K562 (cell line): Measurements from ENCODE around the gene RNF175. TPM values are rescaled to one million over a fixed set of nuclear protein-coding genes. Genes with fewer than 3 reads are reported as not detected.

Experiments
- ATAC-seq: fragments of 200-7000 bp; cut with Tn5 transposase; 3 replicates; pipeline ENCODE4 v1.9.1; 2020; ENCODE audit warnings: moderate library complexity
- BruUV-seq: library from RNA; stranded (reverse); fragments of 400-500 nt; replicated peaks from 2 replicates; lab custom pipeline; 2021; lab: Mats Ljungman, UMichigan
- CTCF ChIA-PET: fragments of 300-600 bp; formaldehyde crosslinking; extraction: SDS; loops from one replicate; lab custom pipeline; 2021; ENCODE audit warnings: low intra/inter-chr PET ratio; lab: Yijun Ruan, JAX
- POLR2A ChIA-PET: fragments of 300-600, 350-650 bp; sonication (Branson Sonifier 250); formaldehyde crosslinking; extraction: SDS; loops from one replicate; lab custom pipeline; 2021; ENCODE audit warnings: antibody characterized with exemption, inconsistent platforms; lab: Yijun Ruan, JAX
- DNase-seq, 4 experiments: peaks; one replicate each; pipeline versions ENCODE4 v3.0.0 to v3.0.0-alpha.2; 2011 to 2018; ENCODE audit warnings: low spot score in 3 of 4, mixed read lengths in 3 of 4; ENCODE audit errors: extremely low read depth in 1 of 4
- FAIRE-seq: peaks from 2 replicates; lab custom pipeline; 2011; peaks lifted over from hg19 to GRCh38; lab: Jason Lieb, UNC
- H2AFZ ChIP-seq: 2 replicates; pipeline ENCODE4 v1.6.0; 2011; ENCODE audit warnings: low read depth, low read length, control low read depth, inconsistent platforms
- H3K27ac ChIP-seq: fragments of 200-600 bp; 3 replicates; pipeline ENCODE4 v1.8.0; 2011; ENCODE audit warnings: low read depth, mild to moderate bottlenecking, control low read depth, inconsistent platforms, low read length, moderate library complexity, mixed read lengths; ENCODE audit errors: extremely low read depth
- H3K27me3 ChIP-seq, 2 experiments: fragments of 300-600 bp in 1 of 2; 2 replicates in 1 of 2; 3 replicates in 1 of 2; pipeline versions ENCODE4 v1.6.0 to v1.8.0; 2011; ENCODE audit warnings: inconsistent platforms in 2 of 2, low read length in 2 of 2, mild to moderate bottlenecking in 1 of 2, mixed read lengths in 1 of 2, moderate library complexity in 1 of 2; ENCODE audit not compliant: control insufficient read depth in 2 of 2, insufficient read depth in 2 of 2
- H3K36me3 ChIP-seq: fragments of 300-600 bp; 3 replicates; pipeline ENCODE4 v1.8.0; 2011; ENCODE audit warnings: mild to moderate bottlenecking, low read length, inconsistent platforms; ENCODE audit not compliant: control insufficient read depth, insufficient read depth
- H3K4me1 ChIP-seq, 2 experiments: fragments of 200-600 bp in 1 of 2; replicated peaks in 1 of 2; 2 replicates in 1 of 2; 3 replicates in 1 of 2; pipeline versions ENCODE4 v1.5.1 to v1.8.0; 2011; ENCODE audit warnings: inconsistent platforms in 2 of 2, low read length in 2 of 2, mild to moderate bottlenecking in 1 of 2, mixed read lengths in 1 of 2, moderate library complexity in 1 of 2; ENCODE audit not compliant: control insufficient read depth in 2 of 2, insufficient read depth in 2 of 2
- H3K4me2 ChIP-seq: 2 replicates; pipeline ENCODE4 v1.6.1; 2011; ENCODE audit warnings: low read length, control low read depth, inconsistent platforms, mixed read lengths; ENCODE audit not compliant: insufficient read depth
- H3K4me3 ChIP-seq: fragments of 200-600 bp; sonication (generic), shearing (Covaris generic); 2 replicates; pipeline ENCODE4 v1.5.1; 2016; ENCODE audit warnings: control low read depth, inconsistent platforms
- H3K79me2 ChIP-seq: fragments of 200-600 bp; 3 replicates; pipeline ENCODE4 v1.8.0; 2011; ENCODE audit warnings: low read length, inconsistent platforms; ENCODE audit not compliant: control insufficient read depth, insufficient read depth
- H3K9ac ChIP-seq, 2 experiments: 2 replicates each; pipeline versions ENCODE4 v1.6.0 to v1.6.1; 2011; ENCODE audit warnings: low read depth in 2 of 2, low read length in 2 of 2, control low read depth in 1 of 2, inconsistent platforms in 1 of 2, mild to moderate bottlenecking in 1 of 2, mixed read lengths in 1 of 2; ENCODE audit not compliant: insufficient read depth in 1 of 2
- H3K9me1 ChIP-seq: one replicate; pipeline ENCODE4 v1.6.0; 2011; ENCODE audit warnings: inconsistent platforms, mild to moderate bottlenecking, low read length, moderate library complexity; ENCODE audit not compliant: control insufficient read depth, insufficient read depth
- H3K9me3 ChIP-seq: replicated peaks from 2 replicates; pipeline ENCODE4 v1.5.1; 2011; ENCODE audit warnings: low read depth, low read length, inconsistent platforms; ENCODE audit not compliant: control insufficient read depth, insufficient read depth
- H4K20me1 ChIP-seq: replicated peaks from 2 replicates; pipeline ENCODE4 v1.6.1; 2011; ENCODE audit warnings: low read length, inconsistent platforms, mixed read lengths; ENCODE audit not compliant: control insufficient read depth, insufficient read depth
- ARID1B ChIP-seq: fragments of 450-650 bp; IDR thresholded peaks from 2 replicates; pipeline ENCODE4 v1.6.1; 2016; ENCODE audit warnings: antibody characterized with exemption, mild to moderate bottlenecking, inconsistent platforms
- ARID4B ChIP-seq: sonication (generic); formaldehyde crosslinking; IDR thresholded peaks from 2 replicates; pipeline ENCODE4 v1.8.0; 2022; ENCODE audit warnings: mild to moderate bottlenecking, missing genetic modification reagents
- BRCA1 ChIP-seq, 2 experiments: fragments of 450-650 bp in 1 of 2; sonication (generic) in 1 of 2; formaldehyde crosslinking in 1 of 2; IDR thresholded peaks; 2 replicates each; pipeline versions ENCODE4 v1.5.0 to v1.6.1; 2017 to 2020; ENCODE audit warnings: mild to moderate bottlenecking in 1 of 2, missing genetic modification reagents in 1 of 2
- CBFA2T3 ChIP-seq: fragments of 450-650 bp; IDR thresholded peaks from 2 replicates; pipeline ENCODE4 v1.6.1; 2017
- CCNT2 ChIP-seq: IDR thresholded peaks from 2 replicates; pipeline ENCODE4 v1.6.1; 2011; ENCODE audit warnings: borderline replicate concordance, low read depth, mild to moderate bottlenecking, moderate library complexity, mixed read lengths, low read length; ENCODE audit not compliant: insufficient read length; ENCODE audit errors: extremely low read depth
- EP300 ChIP-seq: IDR thresholded peaks from 2 replicates; pipeline ENCODE4 v1.6.1; 2012; ENCODE audit warnings: low read length, improper control_type of control experiment
- FOXA1 ChIP-seq: fragments of 450-650 bp; IDR thresholded peaks from 2 replicates; pipeline ENCODE4 v1.6.1; 2016; ENCODE audit warnings: mild to moderate bottlenecking, borderline replicate concordance
- FOXM1 ChIP-seq, 2 experiments: fragments of 450-650 bp in 1 of 2; sonication (generic) in 1 of 2; formaldehyde crosslinking in 1 of 2; IDR thresholded peaks; 2 replicates each; pipeline versions ENCODE4 v1.6.1 to v1.9.0; 2017 to 2022; ENCODE audit warnings: low read depth in 2 of 2, mild to moderate bottlenecking in 2 of 2, missing genetic modification reagents in 1 of 2, moderate library complexity in 1 of 2
- HES1 ChIP-seq: fragments of 450-650 bp; IDR thresholded peaks from 2 replicates; pipeline ENCODE4 v1.6.1; 2016; ENCODE audit warnings: low read depth, mild to moderate bottlenecking, moderate library complexity
- KLF16 ChIP-seq: IDR thresholded peaks from 2 replicates; pipeline ENCODE4 v1.6.1; 2016; ENCODE audit warnings: antibody characterized with exemption
- MAFG ChIP-seq: fragments of 450-650 bp; conservative IDR thresholded peaks from 2 replicates; pipeline ENCODE4 v1.6.1; 2016; ENCODE audit warnings: missing genetic modification characterization, missing compliant biosample characterization
- RCOR1 ChIP-seq, 2 experiments: IDR thresholded peaks; 2 replicates each; pipeline ENCODE4 v1.6.1; 2012; ENCODE audit warnings: low read depth in 2 of 2, low read length in 2 of 2, borderline replicate concordance in 1 of 2, improper control_type of control experiment in 1 of 2
- SMAD3 ChIP-seq: fragments of 450-650 bp; formaldehyde crosslinking; conservative IDR thresholded peaks from 2 replicates; pipeline ENCODE4 v1.4.0; 2020; ENCODE audit warnings: mild to moderate bottlenecking
- SOX6 ChIP-seq: fragments of 450-650 bp; IDR thresholded peaks from 2 replicates; pipeline ENCODE4 v1.6.1; 2014; ENCODE audit warnings: mild to moderate bottlenecking
- TGIF2 ChIP-seq: sonication (generic); formaldehyde crosslinking; IDR thresholded peaks from 2 replicates; pipeline ENCODE4 v1.8.1; 2022; ENCODE audit warnings: mild to moderate bottlenecking, missing genetic modification reagents, moderate library complexity
- WGBS: fragments of 100-300 bp; shearing (Covaris generic); methylation state at CpG from one replicate; pipeline ENCODE4 v1.1.6; 2016; ENCODE audit warnings: low coverage, mixed read lengths; ENCODE audit not compliant: insufficient coverage; ENCODE audit errors: missing lambda C conversion rate; 5-methylcytosine and 5-hydroxymethylcytosine counted together
- in situ Hi-C: fragments of 300-500 bp; cut with MboI; formaldehyde crosslinking; loops from 4 replicates; pipeline ENCODE4 v1.15.0; 2018; ENCODE audit warnings: inconsistent platforms, mixed read lengths
- intact Hi-C: fragments of 100-400 bp; cut with micrococcal nuclease; formaldehyde crosslinking; loops from 2 replicates; pipeline ENCODE4 v1.14.2; 2022
- polyA plus RNA-seq, 8 experiments: library from polyadenylated mRNA; depleted of rRNA in 4 of 8; stranded (reverse) in 5 of 8; unstranded in 3 of 8; fragments of >200 nt; fragmentation: Nextera tagmentation in 2 of 8; fragmentation: Illumina TruSeq in 1 of 8; extraction: Ambion mirVana in 2 of 8; extraction: Trizol in 1 of 8; gene quantifications; 2 replicates each; pipeline versions ENCODE4 v1.2.1 to v1.2.3, GENCODE V29; 2011 to 2014; ENCODE audit warnings: inconsistent platforms in 1 of 8, missing spikeins in 1 of 8
- total RNA-seq, 7 experiments: library from RNA; depleted of rRNA in 6 of 7; stranded (reverse); fragments of >200 nt in 6 of 7; fragmentation: Illumina TruSeq in 2 of 7; extraction: Trizol in 2 of 7; gene quantifications; 2 replicates each; pipeline versions ENCODE4 v1.2.1 to v1.2.3, GENCODE V29; 2011 to 2021; ENCODE audit warnings: low replicate concordance in 1 of 7

Gene RNF175
- total and polyA plus RNA-seq, 9 of the 15 experiments (the other 6 are each of a cell fraction or from before 2014, with no cell fraction given): not detected

- ATAC-seq (no peak; the same call in 2 of the 3 replicates), DNase-seq (peak in 2 of 4 experiments; percentile 17 to 20), FAIRE-seq (no peak)
- Histone ChIP-seq H3K4me3 (no peak overlapping the region), H3K79me2 (no peaks in the 10 kb centered on the region), H3K9me3 (no peaks in the 10 kb centered on the region), H3K27ac (no peak overlapping the region), H3K36me3 (no peaks in the 10 kb centered on the region), H3K4me2 (no peak overlapping the region), H3K27me3 (no peaks in the 10 kb centered on the region), H3K9ac (no peak overlapping the region), H3K4me1 (peaks cover 0 to 3% of the 10 kb centered on the region in 2 experiments; a peak in 1 of 5 replicates), H3K9me1 (no peaks in the 10 kb centered on the region), H4K20me1 (no peaks in the 10 kb centered on the region), H2AFZ (no peak overlapping the region)
- CTCF ChIA-PET: no interaction called here
- POLR2A ChIA-PET: no interaction called here
- in situ Hi-C loops (no loop called here), intact Hi-C loops (no loop called here)
- 0% methylated on average over 2 of the region's 2 CpGs for WGBS
- BruUV-seq: no TSS peak
- TF ChIP-seq ARID1B (peak; percentile 77), FOXM1 (IDR thresholded peaks at IDR 0.05; ENCODE audit: low read depth) (peak; percentile 35; the same call in 1 of the 2 replicates), FOXM1 (CRISPR knock-in tag; IDR thresholded peaks at IDR 0.05; ENCODE audit: low read depth) (no peak), MAFG (peak; percentile 52), CBFA2T3 (peak; percentile 84), BRCA1 (IDR thresholded peaks at IDR 0.05) (no peak), BRCA1 (CRISPR knock-in tag; IDR thresholded peaks at IDR 0.05) (no peak), HES1 (0 out of 2 replicates have a peak, but pooled peaks have one; percentile 20), FOXA1 (no peak), SMAD3 (CRISPR knock-in tag) (no peak), TGIF2 (CRISPR knock-in tag) (no peak), KLF16 (peak; percentile 65), ARID4B (no peak), EP300 (peak; percentile 40; the same call in 1 of the 2 replicates), CCNT2 (peak; percentile 65), RCOR1 (IDR thresholded peaks at IDR 0.05; ENCODE audit: borderline replicate concordance in 1 of 2, low read depth in 2 of 2, low read length in 2 of 2) (0 out of 4 replicates have a peak, but pooled peaks of 1 of the 2 experiments have one; percentile 36), SOX6 (peak; percentile 68; the same call in 1 of the 2 replicates)
Measured at GRCh38 chr4:153799694-153800074, 39.9 kb upstream of the RNF175 start.
